Gastroesophageal sphincter (tissue), 3 donors: Measurements from ENCODE around the gene TRPC4AP.

Experiments used
- POLR2AphosphoS5 ChIP-seq: sonication (generic); formaldehyde crosslinking; IDR thresholded peaks from one replicate; pipeline ENCODE4 v1.6.1; 2017; ENCODE audit warnings: antibody characterized with exemption
- TF ChIP-seq, protein P1 (sequence below), 4 experiments: fragments of 200-600 bp in 2 of 4; fragments of 450-650 bp in 2 of 4; sonication (generic) in 1 of 4; IDR thresholded peaks; one replicate each; pipeline ENCODE4 v1.5.1; 2017 to 2019; ENCODE audit warnings: antibody characterized with exemption in 4 of 4, mild to moderate bottlenecking in 2 of 4, moderate library complexity in 2 of 4

DNA sequence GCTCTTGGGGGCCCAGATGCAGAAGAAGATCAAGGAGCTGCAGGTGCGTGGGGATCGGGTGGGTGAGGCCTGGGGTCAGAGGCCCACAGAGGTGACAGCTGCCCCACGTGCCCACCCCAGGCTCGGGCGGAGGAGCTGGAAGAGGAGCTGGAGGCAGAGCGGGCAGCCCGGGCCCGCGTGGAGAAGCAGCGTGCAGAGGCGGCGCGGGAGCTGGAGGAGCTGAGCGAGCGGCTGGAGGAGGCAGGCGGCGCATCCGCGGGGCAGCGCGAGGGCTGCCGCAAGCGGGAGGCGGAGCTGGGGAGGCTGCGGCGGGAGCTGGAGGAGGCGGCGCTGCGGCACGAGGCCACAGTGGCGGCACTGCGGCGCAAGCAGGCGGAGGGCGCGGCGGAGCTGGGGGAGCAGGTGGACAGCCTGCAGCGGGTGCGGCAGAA is 95.5 kb downstream of the TRPC4AP start:
- TF ChIP-seq, protein P1, sequence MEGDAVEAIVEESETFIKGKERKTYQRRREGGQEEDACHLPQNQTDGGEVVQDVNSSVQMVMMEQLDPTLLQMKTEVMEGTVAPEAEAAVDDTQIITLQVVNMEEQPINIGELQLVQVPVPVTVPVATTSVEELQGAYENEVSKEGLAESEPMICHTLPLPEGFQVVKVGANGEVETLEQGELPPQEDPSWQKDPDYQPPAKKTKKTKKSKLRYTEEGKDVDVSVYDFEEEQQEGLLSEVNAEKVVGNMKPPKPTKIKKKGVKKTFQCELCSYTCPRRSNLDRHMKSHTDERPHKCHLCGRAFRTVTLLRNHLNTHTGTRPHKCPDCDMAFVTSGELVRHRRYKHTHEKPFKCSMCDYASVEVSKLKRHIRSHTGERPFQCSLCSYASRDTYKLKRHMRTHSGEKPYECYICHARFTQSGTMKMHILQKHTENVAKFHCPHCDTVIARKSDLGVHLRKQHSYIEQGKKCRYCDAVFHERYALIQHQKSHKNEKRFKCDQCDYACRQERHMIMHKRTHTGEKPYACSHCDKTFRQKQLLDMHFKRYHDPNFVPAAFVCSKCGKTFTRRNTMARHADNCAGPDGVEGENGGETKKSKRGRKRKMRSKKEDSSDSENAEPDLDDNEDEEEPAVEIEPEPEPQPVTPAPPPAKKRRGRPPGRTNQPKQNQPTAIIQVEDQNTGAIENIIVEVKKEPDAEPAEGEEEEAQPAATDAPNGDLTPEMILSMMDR (IDR thresholded peaks at IDR 0.05) = peak in 1 of 4 experiments; percentile 31
- TF ChIP-seq POLR2AphosphoS5 = no peak
